K562 (cell line): Measurements from ENCODE around the gene RPL7L1. TPM values are rescaled to one million over a fixed set of nuclear protein-coding genes. Genes with fewer than 3 reads are reported as not detected.

Source experiments
- CCNT2 ChIP-seq: IDR thresholded peaks from 2 replicates; pipeline ENCODE4 v1.6.1; 2011; ENCODE audit warnings: borderline replicate concordance, low read depth, mild to moderate bottlenecking, moderate library complexity, mixed read lengths, low read length; ENCODE audit not compliant: insufficient read length; ENCODE audit errors: extremely low read depth
- ESRRB ChIP-seq: fragments of 250-450 bp; sonication (Bioruptor Pico); IDR thresholded peaks from 2 replicates; pipeline ENCODE4 v1.5.0; 2020; ENCODE audit warnings: mild to moderate bottlenecking, moderate library complexity, borderline replicate concordance
- FOXK1 ChIP-seq: sonication (generic); formaldehyde crosslinking; IDR thresholded peaks from 2 replicates; pipeline ENCODE4 v1.8.0; 2022; ENCODE audit warnings: missing genetic modification reagents, mild to moderate bottlenecking, borderline replicate concordance
- GABPA ChIP-seq: fragments of 200-800 bp; sonication (Bioruptor generic); conservative IDR thresholded peaks from 2 replicates; pipeline ENCODE4 v1.6.1; 2016; ENCODE audit warnings: low read depth, missing genetic modification characterization, missing compliant biosample characterization
- ILK ChIP-seq: fragments of 450-650 bp; IDR thresholded peaks from 2 replicates; pipeline ENCODE4 v1.6.1; 2016; ENCODE audit warnings: missing genetic modification characterization, low read depth, mild to moderate bottlenecking, missing compliant biosample characterization, moderate library complexity, borderline replicate concordance
- JUNB ChIP-seq: fragments of 450-650 bp; formaldehyde crosslinking; conservative IDR thresholded peaks from 2 replicates; pipeline ENCODE4 v1.4.0; 2020; ENCODE audit warnings: mild to moderate bottlenecking
- MLX ChIP-seq, 2 experiments: fragments of 450-650 bp in 1 of 2; sonication (generic) in 1 of 2; formaldehyde crosslinking; conservative IDR thresholded peaks; 2 replicates each; pipeline versions ENCODE4 v1.4.0 to v1.8.1; 2020 to 2022; ENCODE audit warnings: mild to moderate bottlenecking in 1 of 2, missing genetic modification reagents in 1 of 2
- NCOA1 ChIP-seq: fragments of 450-650 bp; IDR thresholded peaks from 2 replicates; pipeline ENCODE4 v1.6.1; 2016; ENCODE audit warnings: low read depth
- NCOA2 ChIP-seq, 2 experiments: fragments of 450-650 bp; IDR thresholded peaks; 2 replicates each; pipeline ENCODE4 v1.6.1; 2018; ENCODE audit warnings: mild to moderate bottlenecking in 2 of 2, moderate library complexity in 1 of 2; ENCODE audit not compliant: partially characterized antibody in 2 of 2
- NKRF ChIP-seq: fragments of 450-650 bp; IDR thresholded peaks from 2 replicates; pipeline ENCODE4 v1.6.1; 2016; ENCODE audit warnings: borderline replicate concordance
- NONO ChIP-seq, 2 experiments: fragments of 200-400 bp in 1 of 2; fragments of 450-650 bp in 1 of 2; formaldehyde crosslinking in 1 of 2; IDR thresholded peaks; 2 replicates each; pipeline ENCODE4 v1.6.1; 2017; ENCODE audit warnings: low read depth in 2 of 2, mild to moderate bottlenecking in 2 of 2, moderate library complexity in 2 of 2, low read length in 1 of 2
- NR0B1 ChIP-seq: fragments of 450-650 bp; IDR thresholded peaks from one replicate; pipeline ENCODE4 v1.6.1; 2018; ENCODE audit warnings: mild to moderate bottlenecking, moderate library complexity; ENCODE audit not compliant: partially characterized antibody
- PHB ChIP-seq: fragments of 250-450 bp; sonication (Bioruptor Pico); IDR thresholded peaks from 2 replicates; pipeline ENCODE4 v1.5.0; 2021
- RUNX1 ChIP-seq: sonication (generic); IDR thresholded peaks from 2 replicates; pipeline ENCODE4 v1.6.1; 2016; ENCODE audit warnings: antibody characterized with exemption, low read depth
- SETDB1 ChIP-seq: IDR thresholded peaks from one replicate; pipeline ENCODE4 v1.6.1; 2012; ENCODE audit warnings: low read length, control low read depth, inconsistent platforms
- SPI1 ChIP-seq: IDR thresholded peaks from 2 replicates; pipeline ENCODE4 v1.6.1; 2011; ENCODE audit warnings: low read depth, low read length, control low read depth, borderline replicate concordance
- ZNF24 ChIP-seq: fragments of 450-650 bp; IDR thresholded peaks from 2 replicates; pipeline ENCODE4 v1.6.1; 2016
- ZNF277 ChIP-seq: fragments of 250-450 bp; sonication (Bioruptor Pico); IDR thresholded peaks from 2 replicates; pipeline ENCODE4 v1.8.0; 2022; ENCODE audit warnings: inconsistent platforms, mild to moderate bottlenecking, moderate library complexity, borderline replicate concordance
- ZNF512 ChIP-seq: IDR thresholded peaks from 2 replicates; pipeline ENCODE4 v1.6.1; 2016; ENCODE audit warnings: missing genetic modification characterization, missing compliant biosample characterization
- polyA plus RNA-seq, 8 experiments: library from polyadenylated mRNA; depleted of rRNA in 4 of 8; stranded (reverse) in 5 of 8; unstranded in 3 of 8; fragments of >200 nt; fragmentation: Nextera tagmentation in 2 of 8; fragmentation: Illumina TruSeq in 1 of 8; extraction: Ambion mirVana in 2 of 8; extraction: Trizol in 1 of 8; gene quantifications; 2 replicates each; pipeline versions ENCODE4 v1.2.1 to v1.2.3, GENCODE V29; 2011 to 2014; ENCODE audit warnings: inconsistent platforms in 1 of 8, missing spikeins in 1 of 8
- total RNA-seq, 7 experiments: library from RNA; depleted of rRNA in 6 of 7; stranded (reverse); fragments of >200 nt in 6 of 7; fragmentation: Illumina TruSeq in 2 of 7; extraction: Trizol in 2 of 7; gene quantifications; 2 replicates each; pipeline versions ENCODE4 v1.2.1 to v1.2.3, GENCODE V29; 2011 to 2021; ENCODE audit warnings: low replicate concordance in 1 of 7

RPL7L1 gene
- total and polyA plus RNA-seq, 9 of the 15 experiments (the other 6 are each of a cell fraction or from before 2014, with no cell fraction given) = 129 to 259 (median 164) TPM

- TF ChIP-seq ZNF277 (no peak), NCOA2 (IDR thresholded peaks at IDR 0.05; ENCODE audit: partially characterized antibody in 2 of 2) (no peak), ILK (tag) (no peak), NKRF (peak; percentile 98), CCNT2 (peak; percentile 35), GABPA (peak; percentile 95), RUNX1 (no peak), NCOA1 (peak; percentile 82; the same call in 1 of the 2 replicates), ZNF24 (peak; percentile 8; the same call in 1 of the 2 replicates), PHB (0 out of 2 replicates have a peak, but pooled peaks have one; percentile 33), JUNB (CRISPR knock-in tag) (no peak), SPI1 (no peak; the same call in 1 of the 2 replicates), ZNF512 (tag) (no peak), ESRRB (no peak), NONO (IDR thresholded peaks at IDR 0.05; ENCODE audit: low read depth in 2 of 2, low read length in 1 of 2) (peak in 1 of 2 experiments; percentile 32; a peak in 2 of 4 replicates), MLX (CRISPR knock-in tag; conservative IDR thresholded peaks at IDR 0.05) (no peak; a peak in 1 of 4 replicates), FOXK1 (CRISPR knock-in tag) (peak; percentile 67), SETDB1 (no peak), NR0B1 (no peak)
These were observed 49.8 kb downstream of the RPL7L1 start, which contains the start of gene CNPY3 (continued) for GRCh38 chr6:42928986-42929820.
